Keratinocyte (primary cell): ENCODE results near the gene TBC1D3B. TPM values are rescaled to one million over a fixed set of nuclear protein-coding genes. Genes with fewer than 3 reads are reported as not detected.
"Not testable (repeated sequence)": the region's sequence is repeated elsewhere in the genome, so short reads cannot be mapped to it uniquely, and the experiment has no call there.

Experiments
- DNase-seq: peaks from one replicate; pipeline ENCODE4 v3.0.0-alpha.2; 2011; ENCODE audit warnings: low read depth, missing footprints, low spot score
- FAIRE-seq: peaks from 2 replicates; lab custom pipeline; 2011; peaks lifted over from hg19 to GRCh38; lab: Jason Lieb, UNC
- H2AFZ ChIP-seq: 2 replicates; pipeline ENCODE4 v1.6.0; 2012; ENCODE audit warnings: low read length, control low read depth, inconsistent platforms; ENCODE audit not compliant: control insufficient read depth
- H3K27ac ChIP-seq: 2 replicates; pipeline ENCODE4 v1.5.1; 2011; ENCODE audit warnings: low read length; ENCODE audit not compliant: control insufficient read depth, insufficient read depth
- H3K27me3 ChIP-seq: 3 replicates; pipeline ENCODE4 v1.6.0; 2011; ENCODE audit warnings: low read length; ENCODE audit not compliant: control insufficient read depth, insufficient read depth; ENCODE audit errors: extremely low read depth
- H3K36me3 ChIP-seq, 2 experiments: 2 replicates in 1 of 2; 3 replicates in 1 of 2; pipeline ENCODE4 v1.5.1; 2011; ENCODE audit warnings: low read length in 2 of 2, mild to moderate bottlenecking in 1 of 2; ENCODE audit not compliant: control insufficient read depth in 2 of 2, insufficient read depth in 2 of 2; ENCODE audit errors: extremely low read depth in 1 of 2
- H3K4me1 ChIP-seq: 3 replicates; pipeline ENCODE4 v1.5.1; 2011; ENCODE audit warnings: low read length; ENCODE audit not compliant: control insufficient read depth, insufficient read depth; ENCODE audit errors: extremely low read depth
- H3K4me2 ChIP-seq: 3 replicates; pipeline ENCODE4 v1.6.0; 2011; ENCODE audit warnings: low read depth, low read length; ENCODE audit not compliant: control insufficient read depth, insufficient read depth; ENCODE audit errors: extremely low read depth
- H3K4me3 ChIP-seq, 3 experiments: fragments of 200-600 bp in 1 of 3; sonication (generic) in 1 of 3; 2 replicates in 2 of 3; 3 replicates in 1 of 3; pipeline ENCODE4 v1.5.1; 2011 to 2016; ENCODE audit warnings: low read length in 3 of 3, mild to moderate bottlenecking in 3 of 3, control low read depth in 2 of 3, inconsistent platforms in 1 of 3, low read depth in 1 of 3, mixed read lengths in 1 of 3, mixed run types in 1 of 3, moderate library complexity in 1 of 3; ENCODE audit not compliant: control insufficient read depth in 2 of 3, insufficient read depth in 2 of 3; ENCODE audit errors: extremely low read depth in 1 of 3
- H3K79me2 ChIP-seq: 2 replicates; pipeline ENCODE4 v1.6.0; 2012; ENCODE audit warnings: low read length; ENCODE audit not compliant: control insufficient read depth, insufficient read depth
- H3K9ac ChIP-seq: 3 replicates; pipeline ENCODE4 v1.6.0; 2011; ENCODE audit warnings: low read length; ENCODE audit not compliant: control insufficient read depth, insufficient read depth; ENCODE audit errors: extremely low read depth
- H3K9me1 ChIP-seq: 3 replicates; pipeline ENCODE4 v1.6.0; 2011; ENCODE audit warnings: low read length; ENCODE audit not compliant: control insufficient read depth, insufficient read depth; ENCODE audit errors: extremely low read depth
- H3K9me3 ChIP-seq: 2 replicates; pipeline ENCODE4 v1.5.1; 2012; ENCODE audit warnings: low read depth, low read length; ENCODE audit not compliant: control insufficient read depth
- H4K20me1 ChIP-seq: 3 replicates; pipeline ENCODE4 v1.6.0; 2011; ENCODE audit warnings: low read length; ENCODE audit not compliant: control insufficient read depth, insufficient read depth; ENCODE audit errors: extremely low read depth
- CTCF ChIP-seq, 3 experiments: IDR thresholded peaks in 1 of 3; conservative IDR thresholded peaks in 1 of 3; optimal IDR thresholded peaks in 1 of 3; 2 replicates in 2 of 3; 3 replicates in 1 of 3; pipeline versions ENCODE3 to v1.5.1; 2011; ENCODE audit warnings: low read length in 3 of 3, mild to moderate bottlenecking in 3 of 3, moderate library complexity in 2 of 3, control low read depth in 1 of 3, inconsistent platforms in 1 of 3; ENCODE audit not compliant: insufficient read depth in 2 of 3; ENCODE audit errors: extremely low read depth in 1 of 3
- EZH2 ChIP-seq: IDR thresholded peaks from one replicate; pipeline ENCODE4 v1.6.1; 2012; ENCODE audit warnings: inconsistent platforms, mild to moderate bottlenecking, low read length, moderate library complexity
- dilution Hi-C: fragments of 300-500 bp; cut with MboI; formaldehyde crosslinking; loops from one replicate; pipeline ENCODE4 v1.7.0; 2020; ENCODE audit warnings: low sequenced_read_pairs; ENCODE audit not compliant: extremely low pct_ligation_motif_present
- polyA plus RNA-seq, 5 experiments: library from polyadenylated mRNA; depleted of rRNA in 3 of 5; stranded (reverse) in 3 of 5; stranded (forward) in 1 of 5; unstranded in 1 of 5; fragments of >200 nt; gene quantifications; 1 replicate in 1 of 5; 2 replicates in 3 of 5; 3 replicates in 1 of 5; pipeline versions ENCODE4 v1.2.1 to v1.2.3, GENCODE V29; 2011 to 2012; ENCODE audit warnings: missing spikeins in 2 of 5, low read depth in 1 of 5, low replicate concordance in 1 of 5

The TBC1D3B gene
- polyA plus RNA-seq, 1 donor (not counting 4 experiments of a cell fraction or from before 2014, with no cell fraction given) = 0.71 TPM

- peaks cover 7% of the 10 kb centered on the region for H3K4me1 ChIP-seq
- no peaks in the 10 kb centered on the region for H3K9me1 ChIP-seq
- peaks cover 5% of the 10 kb centered on the region for H3K27me3 ChIP-seq
- TF ChIP-seq CTCF (optimal IDR thresholded peaks at IDR 0.05 in 1 of 3, IDR thresholded peaks at IDR 0.05 in 1 of 3, conservative IDR thresholded peaks at IDR 0.05 in 1 of 3; ENCODE audit: extremely low read depth in 1 of 3, insufficient read depth in 2 of 3, low read length in 3 of 3) (no peak), EZH2 (no peak)
- H3K9ac ChIP-seq = no peak overlapping the region
- no peak for DNase-seq
- dilution Hi-C loops = no loop called here
- H3K9me3 ChIP-seq = no peaks in the 10 kb centered on the region
- H3K4me2 ChIP-seq = no peak overlapping the region
- no peaks in the 10 kb centered on the region for H3K79me2 ChIP-seq
- H2AFZ ChIP-seq = no peak overlapping the region
- no peaks in the 10 kb centered on the region for H4K20me1 ChIP-seq
- no peaks in the 10 kb centered on the region for H3K36me3 ChIP-seq
- H3K4me3 ChIP-seq = no peak overlapping the region
- FAIRE-seq = no peak
- no peak overlapping the region for H3K27ac ChIP-seq
These were observed 19.7 kb upstream of the TBC1D3B start for GRCh38 chr17:36196131-36196486.

GRCh38 chr17:36195434-36196130, 19.1 kb upstream of the TBC1D3B start:
- H3K36me3 ChIP-seq = no peaks in the 10 kb centered on the region
- no peak overlapping the region for H3K9ac ChIP-seq
- H3K9me3 ChIP-seq = no peaks in the 10 kb centered on the region
- no peaks in the 10 kb centered on the region for H3K9me1 ChIP-seq
- peaks cover 5% of the 10 kb centered on the region for H3K27me3 ChIP-seq
- no peak for TF ChIP-seq EZH2
- no peak for TF ChIP-seq CTCF (optimal IDR thresholded peaks at IDR 0.05 in 1 of 3, IDR thresholded peaks at IDR 0.05 in 1 of 3, conservative IDR thresholded peaks at IDR 0.05 in 1 of 3; ENCODE audit: extremely low read depth in 1 of 3, insufficient read depth in 2 of 3, low read length in 3 of 3)
- peaks cover 7% of the 10 kb centered on the region for H3K4me1 ChIP-seq
- no peak overlapping the region for H2AFZ ChIP-seq
- H3K4me3 ChIP-seq = no peak overlapping the region
- FAIRE-seq (no peak), DNase-seq (no peak)
- dilution Hi-C loops = no loop called here
- no peak overlapping the region for H3K4me2 ChIP-seq
- no peaks in the 10 kb centered on the region for H3K79me2 ChIP-seq
- H3K27ac ChIP-seq = no peak overlapping the region
- H4K20me1 ChIP-seq = no peaks in the 10 kb centered on the region

GRCh38 chr17:36194832-36195433, 18.5 kb upstream of the TBC1D3B start:
- DNase-seq, H3K79me2 ChIP-seq, H3K36me3 ChIP-seq, H3K4me2 ChIP-seq, H3K4me1 ChIP-seq, H3K27me3 ChIP-seq, FAIRE-seq, H3K9me1 ChIP-seq, H4K20me1 ChIP-seq, H2AFZ ChIP-seq, dilution Hi-C loops, H3K27ac ChIP-seq, H3K4me3 ChIP-seq, H3K9me3 ChIP-seq, H3K9ac ChIP-seq: not testable (repeated sequence)
